ENCODE results near the gene TMEM183A.
"Not testable (repeated sequence)": the region's sequence is repeated elsewhere in the genome, so short reads cannot be mapped to it uniquely, and the experiment has no call there.

Gene TMEM183A

GRCh38 chr1:202987922-202988583, 19.1 kb upstream of the TMEM183A start:
- no peak for DNase-seq (ENCODE audit: low spot score)

GRCh38 chr1:202989879-202990278, 17.3 kb upstream of the TMEM183A start:
- DNase-seq (ENCODE audit: low spot score), result no peak

- DNase-seq (ENCODE audit: low spot score), result no peak
Measured at GRCh38 chr1:202991112-202991511, 16.1 kb upstream of the TMEM183A start.

GRCh38 chr1:202994756-202995155, 12.4 kb upstream of the TMEM183A start:
- DNase-seq (ENCODE audit: low spot score), result no peak

GRCh38 chr1:202998836-202999750, 8.1 kb upstream of the TMEM183A start:
- DNase-seq (ENCODE audit: low spot score), result peak; percentile 85

- no peak for DNase-seq (ENCODE audit: low spot score)
Measured at GRCh38 chr1:203000217-203000944, 6.8 kb upstream of the TMEM183A start.

- DNase-seq (ENCODE audit: low spot score), result no peak
Measured at GRCh38 chr1:203001986-203002385, 5.2 kb upstream of the TMEM183A start.

GRCh38 chr1:203002951-203003350, 4.2 kb upstream of the TMEM183A start:
- no peak for DNase-seq (ENCODE audit: low spot score)

GRCh38 chr1:203005395-203006142, 1.6 kb upstream of the TMEM183A start:
- peak; percentile 66 for DNase-seq (ENCODE audit: low spot score)

GRCh38 chr1:203009185-203009584, 2.0 kb downstream of the TMEM183A start:
- no peak for DNase-seq (ENCODE audit: low spot score)

- no peak for DNase-seq (ENCODE audit: low spot score)
Measured at GRCh38 chr1:203011582-203011981, 4.4 kb downstream of the TMEM183A start.

- DNase-seq (ENCODE audit: low spot score), result no peak
Measured at GRCh38 chr1:203017061-203017460, 9.9 kb downstream of the TMEM183A start.

GRCh38 chr1:203017692-203018091, 10.5 kb downstream of the TMEM183A start:
- DNase-seq (ENCODE audit: low spot score), result no peak

GRCh38 chr1:203022855-203023254, 15.7 kb downstream of the TMEM183A start:
- DNase-seq (ENCODE audit: low spot score), result not testable (repeated sequence)

GRCh38 chr1:203025686-203026030, 18.5 kb downstream of the TMEM183A start:
- DNase-seq (ENCODE audit: low spot score), result peak; percentile 19

- DNase-seq (ENCODE audit: low spot score), result peak; percentile 90
Measured at GRCh38 chr1:203026031-203026665, 19.0 kb downstream of the TMEM183A start, which contains the start of gene PPFIA4. Gene PPFIA4, plus strand, starts transcription at chr1:203026491. Its CDS starts 12,518 bp downstream, at chr1:203039009.

- DNase-seq (ENCODE audit: low spot score), result no peak
Measured at GRCh38 chr1:203026666-203027663, 19.8 kb downstream of the TMEM183A start.

GRCh38 chr1:203028067-203028783, 21.1 kb downstream of the TMEM183A start:
- DNase-seq (ENCODE audit: low spot score), result no peak

- no peak for DNase-seq (ENCODE audit: low spot score)
Measured at GRCh38 chr1:203028784-203029553, 21.8 kb downstream of the TMEM183A start.

Measured in hematopoietic multipotent progenitor cell treated with erythropoietin and hydrocortisone succinate and interleukin-3 and kit ligand, for 17 days (in vitro differentiated cells).